Nephron (organoid): Measurements from ENCODE around the gene FILIP1L.

Experiments used
- H3K27ac Mint-ChIP-seq, 3 experiments: 2 replicates each; pipeline ENCODE4 v1.8.0; 2020; ENCODE audit warnings: mixed read lengths in 3 of 3, mild to moderate bottlenecking in 2 of 3, moderate library complexity in 1 of 3
- H3K27me3 Mint-ChIP-seq: 2 replicates; pipeline ENCODE4 v1.8.0; 2021; ENCODE audit warnings: low read depth, mild to moderate bottlenecking, moderate library complexity, mixed read lengths
- H3K36me3 Mint-ChIP-seq: 2 replicates; pipeline ENCODE4 v1.8.0; 2020; ENCODE audit warnings: low read depth, mixed read lengths
- H3K4me1 Mint-ChIP-seq: 2 replicates; pipeline ENCODE4 v1.8.0; 2020; ENCODE audit warnings: mixed read lengths
- H3K4me3 Mint-ChIP-seq, 3 experiments: 2 replicates each; pipeline ENCODE4 v1.8.0; 2020; ENCODE audit warnings: mild to moderate bottlenecking in 3 of 3, mixed read lengths in 3 of 3, moderate library complexity in 2 of 3
- H3K9me3 Mint-ChIP-seq: 2 replicates; pipeline ENCODE4 v1.8.0; 2020; ENCODE audit warnings: mixed read lengths
- TF ChIP-seq, protein P1 (sequence below), 3 experiments: fragments of 200-600 bp; sonication (generic); IDR thresholded peaks; one replicate each; pipeline ENCODE4 v1.5.0; 2021; ENCODE audit warnings: antibody characterized with exemption in 3 of 3; ENCODE audit not compliant: unreplicated experiment in 3 of 3

Gene FILIP1L

DNA sequence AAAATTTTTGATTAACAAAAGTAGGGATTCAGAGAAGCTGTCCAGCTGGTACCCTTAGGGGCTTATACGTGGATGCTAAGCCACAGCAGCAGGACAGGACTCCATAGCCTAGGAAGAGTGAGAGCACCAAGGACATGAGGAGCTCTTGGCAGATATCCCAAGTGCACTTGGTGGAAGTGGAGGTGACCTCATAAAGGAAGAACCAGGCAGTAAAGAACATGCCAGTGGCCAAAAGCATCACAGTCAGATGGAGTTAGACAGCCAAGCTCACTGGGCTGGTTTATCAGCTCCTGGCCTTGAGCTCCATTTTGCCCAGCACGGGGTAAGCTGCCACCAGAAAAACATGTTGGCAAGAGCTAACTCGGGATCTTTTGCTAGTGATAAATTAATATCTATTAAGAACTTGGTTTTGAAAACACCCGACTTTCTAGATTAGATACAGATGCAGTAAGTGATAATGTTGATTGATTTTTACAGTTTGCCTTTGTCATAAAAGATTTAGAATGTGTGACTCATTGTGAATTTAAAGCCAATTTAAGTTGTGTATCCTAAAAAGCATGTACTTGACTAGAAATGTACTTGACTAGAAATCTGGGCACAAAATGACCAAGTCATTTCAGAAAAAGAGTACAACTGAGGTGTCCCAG, 188.6 kb downstream of the FILIP1L start:
- H3K4me1 Mint-ChIP-seq, result peaks cover 30% of the 10 kb centered on the region
- H3K9me3 Mint-ChIP-seq, result no peaks in the 10 kb centered on the region
- TF ChIP-seq, protein P1, sequence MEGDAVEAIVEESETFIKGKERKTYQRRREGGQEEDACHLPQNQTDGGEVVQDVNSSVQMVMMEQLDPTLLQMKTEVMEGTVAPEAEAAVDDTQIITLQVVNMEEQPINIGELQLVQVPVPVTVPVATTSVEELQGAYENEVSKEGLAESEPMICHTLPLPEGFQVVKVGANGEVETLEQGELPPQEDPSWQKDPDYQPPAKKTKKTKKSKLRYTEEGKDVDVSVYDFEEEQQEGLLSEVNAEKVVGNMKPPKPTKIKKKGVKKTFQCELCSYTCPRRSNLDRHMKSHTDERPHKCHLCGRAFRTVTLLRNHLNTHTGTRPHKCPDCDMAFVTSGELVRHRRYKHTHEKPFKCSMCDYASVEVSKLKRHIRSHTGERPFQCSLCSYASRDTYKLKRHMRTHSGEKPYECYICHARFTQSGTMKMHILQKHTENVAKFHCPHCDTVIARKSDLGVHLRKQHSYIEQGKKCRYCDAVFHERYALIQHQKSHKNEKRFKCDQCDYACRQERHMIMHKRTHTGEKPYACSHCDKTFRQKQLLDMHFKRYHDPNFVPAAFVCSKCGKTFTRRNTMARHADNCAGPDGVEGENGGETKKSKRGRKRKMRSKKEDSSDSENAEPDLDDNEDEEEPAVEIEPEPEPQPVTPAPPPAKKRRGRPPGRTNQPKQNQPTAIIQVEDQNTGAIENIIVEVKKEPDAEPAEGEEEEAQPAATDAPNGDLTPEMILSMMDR (IDR thresholded peaks at IDR 0.05; ENCODE audit: unreplicated experiment in 3 of 3), result no peak
- H3K36me3 Mint-ChIP-seq, result peaks cover 4% of the 10 kb centered on the region
- H3K4me3 Mint-ChIP-seq, result no peak overlapping the region
- no peak overlapping the region for H3K27ac Mint-ChIP-seq
- no peaks in the 10 kb centered on the region for H3K27me3 Mint-ChIP-seq

DNA sequence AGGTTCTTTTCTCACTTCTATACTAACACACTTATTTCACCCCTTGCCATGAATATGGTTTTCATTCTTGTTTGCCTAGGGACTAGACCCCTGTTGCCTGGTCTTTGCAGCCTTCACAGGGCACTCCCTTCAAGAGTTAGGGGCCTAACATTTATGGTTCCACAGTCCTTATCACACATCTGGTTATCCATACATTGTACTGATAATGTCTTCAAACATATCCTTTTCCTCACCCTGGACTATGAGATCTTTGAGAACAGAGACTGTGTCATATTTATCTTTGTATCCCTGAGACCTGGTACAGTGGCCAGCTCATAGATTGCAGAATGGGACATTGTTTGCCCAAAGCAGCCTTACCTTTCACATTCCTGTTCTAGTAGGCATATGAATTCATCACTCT, 190.4 kb downstream of the FILIP1L start:
- H3K4me1 Mint-ChIP-seq, result peaks cover 29% of the 10 kb centered on the region
- TF ChIP-seq, protein P1 (IDR thresholded peaks at IDR 0.05; ENCODE audit: unreplicated experiment in 3 of 3), result no peak
- no peak overlapping the region for H3K27ac Mint-ChIP-seq
- no peak overlapping the region for H3K4me3 Mint-ChIP-seq
- H3K9me3 Mint-ChIP-seq, result no peaks in the 10 kb centered on the region
- H3K27me3 Mint-ChIP-seq, result no peaks in the 10 kb centered on the region
- peaks cover 4% of the 10 kb centered on the region for H3K36me3 Mint-ChIP-seq

DNA sequence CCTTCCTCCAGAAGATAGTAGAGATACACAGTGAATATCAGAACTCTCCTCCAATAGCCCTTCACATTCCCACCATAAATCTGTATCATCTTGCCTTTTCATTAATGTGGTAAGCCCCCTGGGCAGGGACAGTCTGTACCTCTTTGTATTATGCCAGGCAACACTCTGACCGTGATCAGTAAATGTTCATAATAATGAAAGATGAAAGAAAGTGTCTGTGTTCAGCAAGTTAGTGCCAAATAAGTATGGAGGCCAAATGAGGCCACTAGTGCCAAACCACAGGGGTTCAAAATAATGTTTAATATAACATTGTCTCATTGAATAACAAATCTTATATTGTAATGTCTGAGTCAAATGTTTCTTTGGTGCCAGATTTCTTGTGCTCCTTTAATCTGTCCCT, 192.3 kb downstream of the FILIP1L start:
- H3K36me3 Mint-ChIP-seq, result peaks cover 4% of the 10 kb centered on the region
- no peaks in the 10 kb centered on the region for H3K27me3 Mint-ChIP-seq
- no peaks in the 10 kb centered on the region for H3K9me3 Mint-ChIP-seq
- peaks cover 17% of the 10 kb centered on the region for H3K4me1 Mint-ChIP-seq
- peak overlapping the region in 2 of 3 experiments; percentile 23 to 47 for H3K27ac Mint-ChIP-seq
- H3K4me3 Mint-ChIP-seq, result no peak overlapping the region
- TF ChIP-seq, protein P1 (IDR thresholded peaks at IDR 0.05; ENCODE audit: unreplicated experiment in 3 of 3), result no peak

DNA sequence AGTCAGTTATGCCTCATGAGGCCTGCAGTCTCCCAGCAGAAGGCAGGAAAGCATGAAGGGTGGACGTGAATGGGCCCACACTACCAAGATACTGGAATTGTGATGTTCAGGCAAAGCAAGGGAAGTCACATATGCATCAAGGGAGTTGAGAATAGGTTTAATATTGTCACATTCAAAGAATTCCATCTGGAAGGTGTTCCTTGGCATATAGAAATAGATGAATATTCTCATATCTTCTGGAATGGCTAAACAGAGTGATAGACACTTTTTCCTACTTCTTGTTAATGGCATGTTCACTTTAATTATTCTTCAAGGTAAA, 193.0 kb downstream of the FILIP1L start:
- peak overlapping the region in 2 of 3 experiments; percentile 56 to 74 for H3K27ac Mint-ChIP-seq
- H3K36me3 Mint-ChIP-seq, result peaks cover 4% of the 10 kb centered on the region
- no peaks in the 10 kb centered on the region for H3K27me3 Mint-ChIP-seq
- H3K4me1 Mint-ChIP-seq, result peaks cover 17% of the 10 kb centered on the region
- TF ChIP-seq, protein P1 (IDR thresholded peaks at IDR 0.05; ENCODE audit: unreplicated experiment in 3 of 3), result no peak
- no peak overlapping the region for H3K4me3 Mint-ChIP-seq
- H3K9me3 Mint-ChIP-seq, result no peaks in the 10 kb centered on the region

DNA sequence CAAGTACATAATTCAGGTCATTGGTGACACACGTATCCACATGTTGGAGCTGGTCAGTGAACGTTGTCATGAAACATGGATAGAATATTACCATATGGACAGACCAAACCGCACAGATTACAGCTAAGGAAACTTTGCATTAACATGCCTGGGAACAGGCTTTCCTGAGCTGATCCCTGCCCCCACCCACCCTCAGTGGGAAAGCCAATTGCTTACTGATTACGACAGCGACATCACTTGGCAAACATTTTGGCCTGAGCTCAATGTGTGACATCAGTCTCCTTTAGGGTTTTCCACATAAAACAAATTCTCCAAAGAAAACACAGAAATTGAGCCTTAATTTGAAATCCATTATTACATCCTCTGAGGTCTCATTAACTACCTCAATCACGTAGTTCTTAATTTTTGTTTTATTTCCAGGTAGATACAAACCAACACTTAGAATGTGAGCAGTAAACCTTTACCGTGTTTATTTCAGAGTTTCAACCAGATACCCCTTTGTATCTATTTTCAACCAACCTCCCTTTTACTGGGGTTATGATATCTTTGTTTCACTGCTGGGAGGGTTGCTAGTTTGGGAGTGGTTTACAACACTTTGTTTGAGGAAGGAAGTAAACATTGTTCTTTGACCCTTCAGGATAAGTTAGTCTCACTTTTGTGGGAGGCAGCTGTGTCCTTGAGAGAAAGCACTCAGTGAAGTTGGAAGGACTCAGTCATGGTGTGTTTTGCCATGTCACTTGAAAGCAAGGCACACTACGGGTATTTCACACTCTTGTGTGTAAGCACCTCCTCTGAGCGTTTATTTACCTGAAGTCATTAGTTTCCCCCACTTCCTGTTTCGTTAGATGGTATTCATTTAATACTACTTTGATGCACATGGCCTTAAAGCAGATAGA, 193.6 kb downstream of the FILIP1L start:
- TF ChIP-seq, protein P1 (IDR thresholded peaks at IDR 0.05; ENCODE audit: unreplicated experiment in 3 of 3), result no peak
- Mint-ChIP-seq H3K9me3 (no peaks in the 10 kb centered on the region), H3K36me3 (peaks cover 4% of the 10 kb centered on the region), H3K4me3 (no peak overlapping the region), H3K4me1 (peaks cover 17% of the 10 kb centered on the region), H3K27ac (peak overlapping the region; percentile 56 to 74 (median 72)), H3K27me3 (no peaks in the 10 kb centered on the region)
